HG02798 (cell line): ENCODE data around the gene MRPL21.

Experiments
- ATAC-seq: cut with Tn5 transposase; IDR thresholded peaks from one replicate; pipeline ENCODE4 v1.9.1; 2021; ENCODE audit warnings: mild to moderate bottlenecking; ENCODE audit not compliant: unreplicated experiment, poor library complexity

The MRPL21 gene

DNA sequence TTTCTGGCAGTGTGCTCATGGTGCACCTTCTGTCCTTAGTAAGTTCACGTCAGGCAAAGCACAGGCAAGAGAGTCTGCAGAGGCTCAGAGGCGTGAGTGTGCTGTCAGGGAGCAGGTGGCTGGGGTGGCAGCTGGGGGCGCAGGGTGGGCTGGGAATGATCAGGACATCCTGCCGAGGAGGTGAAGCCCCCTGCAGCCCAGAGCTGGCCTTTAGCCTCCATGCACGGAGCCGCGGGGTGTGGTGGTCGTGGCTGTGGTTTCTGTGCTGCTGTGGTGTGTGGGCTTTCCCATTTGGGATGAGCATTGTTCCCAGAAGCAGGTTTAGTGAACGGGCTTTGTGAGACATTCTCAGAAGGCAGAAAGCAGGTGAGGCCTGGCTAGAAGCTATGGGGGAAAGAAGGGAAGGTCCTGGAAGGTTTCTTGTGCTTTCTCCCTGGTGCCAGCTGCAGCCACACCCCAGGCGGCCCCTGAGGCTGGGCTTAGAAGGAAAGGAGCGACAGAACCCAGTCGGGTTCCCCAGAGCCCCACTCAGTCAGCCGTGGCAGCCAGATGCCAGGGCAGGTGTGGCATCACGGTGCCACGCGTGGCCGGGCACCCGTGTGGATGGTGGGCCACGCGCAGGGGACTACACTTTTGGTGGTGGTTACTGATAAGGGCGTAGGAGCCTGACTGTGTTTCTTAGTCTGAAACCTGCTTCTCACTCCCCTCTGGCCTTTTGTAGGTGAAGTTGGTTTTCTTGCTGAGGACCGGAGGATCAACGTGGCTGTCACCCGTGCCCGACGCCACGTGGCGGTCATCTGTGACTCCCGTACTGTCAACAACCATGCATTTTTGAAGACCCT, 32.1 kb upstream of the MRPL21 start:
- no peak for ATAC-seq

DNA sequence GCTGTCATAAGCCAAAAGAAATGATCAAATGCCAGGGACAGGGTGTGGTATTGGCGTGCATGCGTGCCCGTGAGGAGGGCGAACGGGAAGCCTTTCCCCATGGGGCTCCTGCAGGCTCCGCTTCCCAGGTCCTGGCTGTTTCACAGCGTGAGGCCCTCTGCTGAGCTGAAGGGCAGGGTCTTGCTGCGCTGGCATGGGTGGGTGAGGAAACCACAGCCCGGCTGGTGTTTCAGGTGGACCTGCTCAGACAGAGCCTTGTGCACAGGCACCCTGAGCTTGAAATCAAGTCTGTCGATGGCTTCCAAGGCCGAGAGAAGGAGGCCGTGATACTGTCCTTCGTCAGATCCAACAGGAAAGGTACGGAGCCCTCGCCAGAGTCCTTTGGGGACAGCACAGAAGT, 31.4 kb upstream of the MRPL21 start:
- ATAC-seq: no peak

DNA sequence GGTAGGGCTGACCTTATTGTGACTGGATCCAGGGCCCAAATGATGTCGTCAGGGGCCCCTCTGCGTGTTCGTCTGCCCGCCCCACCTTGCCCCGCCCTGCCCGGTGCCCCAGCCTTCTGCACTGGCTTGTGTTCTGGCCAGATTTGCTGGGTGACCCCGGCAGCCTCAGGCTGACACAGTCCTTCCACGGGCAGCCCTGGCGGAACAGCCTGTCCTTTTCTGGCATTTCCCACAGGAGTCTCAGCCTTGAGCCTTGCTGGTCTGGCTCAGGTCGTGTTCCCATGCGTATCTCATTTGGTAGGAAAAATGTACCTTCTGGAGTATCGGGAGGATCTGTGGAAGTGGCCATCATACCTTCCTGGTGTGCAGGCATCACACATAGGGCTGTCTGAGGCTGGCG, 31.0 kb upstream of the MRPL21 start:
- ATAC-seq: no peak

DNA sequence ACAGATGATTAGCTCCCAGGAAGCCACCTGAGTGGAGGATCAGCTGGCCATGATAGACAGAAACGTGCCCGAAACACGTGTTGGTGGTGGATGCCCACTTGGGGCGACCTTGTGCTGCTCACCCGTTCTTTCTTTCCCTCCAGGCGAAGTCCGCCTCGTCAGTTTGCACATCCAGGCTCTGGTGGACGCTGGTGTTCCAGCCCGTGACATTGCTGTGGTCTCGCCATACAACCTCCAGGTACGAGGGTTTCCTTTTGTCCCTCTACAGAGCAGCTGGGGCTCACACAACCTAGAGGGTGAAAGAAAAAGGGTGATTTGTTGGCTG, 30.7 kb upstream of the MRPL21 start:
- ATAC-seq: no peak

DNA sequence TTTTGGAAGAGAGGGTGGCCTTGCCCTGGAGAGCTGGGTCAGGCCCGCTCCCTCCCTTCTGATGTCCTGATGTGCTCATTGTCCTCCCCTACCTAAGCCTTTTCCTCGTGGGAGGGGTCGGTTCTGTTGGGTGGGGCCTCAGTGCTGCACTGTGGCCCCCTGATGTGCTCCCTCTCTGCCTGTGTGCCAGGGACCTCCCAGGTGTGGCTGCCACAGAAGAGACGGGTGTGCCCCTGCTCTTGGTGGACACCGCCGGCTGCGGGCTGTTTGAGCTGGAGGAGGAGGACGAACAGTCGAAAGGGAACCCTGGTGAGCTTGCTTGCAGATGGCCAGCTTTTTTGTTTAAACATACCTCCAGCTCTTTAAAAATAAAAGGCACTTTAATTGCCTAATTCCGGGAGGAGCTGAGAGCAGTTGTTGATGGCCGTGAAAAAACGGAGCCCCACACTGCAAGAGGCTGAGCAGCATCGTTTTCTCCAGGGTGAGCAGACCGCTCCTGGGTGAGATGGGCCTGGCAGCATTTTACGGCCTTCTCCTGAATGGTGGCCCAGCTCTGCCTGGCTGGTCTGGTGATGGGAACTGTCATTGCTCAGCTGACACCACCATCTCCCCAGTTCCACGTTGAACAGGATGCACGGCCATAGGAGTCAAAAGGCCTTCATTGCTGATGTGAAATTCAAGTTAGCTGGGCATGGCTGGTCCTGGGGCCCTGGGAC, 30.1 kb upstream of the MRPL21 start:
- no peak for ATAC-seq

DNA sequence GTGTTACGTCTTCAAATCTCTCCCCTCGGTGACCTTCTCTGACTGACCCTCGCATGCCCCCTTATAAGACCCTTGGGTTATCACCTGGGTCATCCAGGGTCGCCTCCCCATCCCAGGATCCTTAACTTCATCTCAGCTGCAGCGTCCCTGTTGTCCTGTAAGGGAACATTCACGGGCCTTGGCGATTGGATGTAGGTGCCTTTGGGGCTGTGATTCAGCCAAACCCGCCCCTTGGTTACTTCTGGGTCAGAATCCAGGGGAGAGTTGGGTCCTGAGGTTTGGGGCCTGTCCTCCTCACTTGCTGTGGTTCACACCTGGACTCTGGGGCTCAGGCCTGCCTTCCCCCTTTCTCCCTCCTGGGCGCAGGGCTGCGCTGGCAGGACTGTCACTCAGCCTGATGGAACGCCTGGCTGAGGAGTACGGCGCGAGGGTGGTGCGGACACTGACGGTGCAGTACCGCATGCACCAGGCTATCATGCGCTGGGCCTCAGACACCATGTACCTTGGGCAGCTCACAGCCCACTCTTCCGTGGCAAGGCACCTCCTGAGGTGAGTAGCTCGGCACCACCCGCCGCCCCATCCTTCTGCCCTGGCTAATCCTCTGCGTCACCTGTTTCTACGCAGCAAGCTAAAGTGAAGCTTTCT, 29.4 kb upstream of the MRPL21 start:
- ATAC-seq: no peak

DNA sequence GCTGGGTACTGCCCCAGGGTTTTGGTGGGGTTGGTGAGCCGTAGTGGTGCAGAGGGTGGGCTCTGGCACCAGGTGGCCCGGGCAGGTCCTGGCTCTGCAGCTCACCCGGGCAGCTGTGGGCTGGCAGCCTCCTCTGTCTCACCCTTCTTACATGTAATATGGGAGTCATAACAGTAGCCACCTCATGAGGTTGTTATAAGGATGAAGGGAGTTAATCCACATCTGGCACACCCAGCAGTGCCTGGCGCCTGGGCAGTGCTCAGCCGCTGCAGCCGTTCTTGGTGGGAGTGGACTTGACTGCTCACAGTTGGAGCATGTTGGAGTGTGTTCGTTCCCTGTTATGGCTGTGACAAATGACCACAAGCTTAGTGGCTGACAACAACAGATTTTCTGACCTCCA, 28.7 kb upstream of the MRPL21 start:
- no peak for ATAC-seq

DNA sequence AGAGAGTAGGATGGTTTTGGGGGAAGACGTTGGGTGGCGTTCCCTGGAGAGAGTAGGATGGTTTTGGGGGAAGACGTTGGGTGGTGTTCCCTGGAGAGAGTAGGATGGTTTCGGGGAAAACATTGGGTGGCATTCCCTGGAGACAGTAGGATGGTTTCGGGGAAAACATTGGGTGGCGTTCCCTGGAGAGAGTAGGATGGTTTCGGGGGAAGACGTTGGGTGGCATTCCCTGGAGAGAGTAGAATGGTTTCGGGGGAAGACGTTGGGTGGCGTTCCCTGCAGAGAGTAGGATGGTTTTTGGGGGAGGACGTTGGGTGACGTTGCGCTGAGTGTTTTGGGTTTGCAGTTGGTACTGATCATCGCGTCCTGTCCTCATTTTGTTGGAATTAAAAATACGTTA, 28.3 kb upstream of the MRPL21 start:
- ATAC-seq: no peak

DNA sequence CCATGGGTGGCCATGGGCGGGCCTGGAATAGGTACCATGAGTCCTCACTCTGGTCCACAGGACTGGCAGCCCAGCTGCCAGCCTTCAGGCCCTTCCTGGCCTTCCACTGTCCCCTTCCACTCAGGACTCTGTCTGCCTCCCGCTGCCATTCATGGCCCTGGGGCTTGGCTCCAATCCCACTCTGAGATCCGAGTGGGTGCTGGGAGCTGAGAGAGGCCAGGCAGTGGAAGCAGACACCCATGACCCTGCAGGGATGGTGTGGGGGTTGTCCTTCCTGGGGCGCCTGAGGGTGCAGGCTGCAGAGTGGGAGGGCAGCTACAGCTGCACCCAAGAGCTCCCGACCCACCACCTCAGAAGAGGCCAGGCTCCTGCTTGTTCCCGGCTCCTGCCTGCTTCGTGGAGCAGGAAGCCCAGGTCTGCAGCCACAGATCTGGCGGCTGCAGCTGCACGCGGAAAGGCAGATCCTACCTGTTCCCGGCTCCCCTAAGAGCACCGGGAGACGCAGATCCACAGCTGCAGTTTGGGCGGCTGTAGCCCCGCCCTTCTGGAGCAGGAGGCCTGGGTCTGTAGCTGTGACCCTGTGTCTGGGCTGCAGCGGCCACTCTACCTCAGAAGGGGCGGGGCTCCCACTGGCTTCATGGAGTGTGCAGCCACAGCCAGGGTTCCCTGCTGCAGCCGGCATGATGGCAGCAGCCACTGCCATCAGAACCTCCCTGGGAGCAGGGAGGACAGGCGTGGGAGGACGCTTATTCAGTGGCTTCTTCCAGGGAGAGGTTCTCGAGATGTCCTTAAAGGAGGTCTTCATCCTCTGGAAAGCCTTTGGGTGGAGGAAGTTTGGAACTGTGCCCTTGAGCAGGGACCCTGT, 27.6 kb upstream of the MRPL21 start:
- ATAC-seq: no peak

DNA sequence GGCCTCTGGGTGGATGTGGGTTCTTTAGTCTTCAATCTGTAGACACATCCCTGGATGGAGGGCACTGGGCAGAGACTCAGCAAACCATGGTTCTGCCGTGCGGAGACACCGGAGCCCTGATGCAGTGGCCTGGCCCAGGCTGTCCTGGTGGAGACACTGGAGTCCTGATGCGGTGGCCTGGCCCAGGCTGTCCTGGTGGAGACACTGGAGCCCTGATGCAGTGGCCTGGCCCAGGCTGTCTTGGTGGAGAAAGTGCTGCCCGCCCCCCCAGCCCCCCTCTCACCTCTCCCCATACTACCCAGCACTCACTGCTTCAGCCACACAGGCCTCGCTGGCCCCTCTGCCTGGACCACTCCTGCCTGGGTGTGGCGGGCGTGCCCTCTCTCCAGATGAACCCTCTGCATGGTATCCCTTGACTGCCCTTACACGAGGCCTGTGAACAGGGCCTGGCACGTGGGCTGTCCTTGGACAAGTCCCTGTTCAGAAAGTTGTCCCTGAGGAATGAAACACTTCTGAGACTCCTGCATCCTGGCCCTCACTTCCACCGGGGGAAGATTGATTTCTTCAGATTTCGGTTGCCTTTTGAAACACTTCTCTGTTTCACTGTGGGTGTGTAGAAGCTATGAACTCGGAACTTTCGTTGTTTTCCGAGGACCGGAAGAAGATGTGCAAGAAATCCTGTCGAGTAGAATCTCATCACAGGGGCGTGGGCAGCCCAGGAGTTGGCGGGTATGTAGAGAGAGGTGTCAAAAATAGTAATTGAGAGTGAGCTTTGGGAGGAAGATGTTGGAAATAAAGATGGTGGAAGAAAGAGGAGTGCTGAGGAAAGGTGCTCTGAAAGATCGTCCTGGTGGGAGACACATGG, 26.3 kb upstream of the MRPL21 start:
- ATAC-seq: no peak

DNA sequence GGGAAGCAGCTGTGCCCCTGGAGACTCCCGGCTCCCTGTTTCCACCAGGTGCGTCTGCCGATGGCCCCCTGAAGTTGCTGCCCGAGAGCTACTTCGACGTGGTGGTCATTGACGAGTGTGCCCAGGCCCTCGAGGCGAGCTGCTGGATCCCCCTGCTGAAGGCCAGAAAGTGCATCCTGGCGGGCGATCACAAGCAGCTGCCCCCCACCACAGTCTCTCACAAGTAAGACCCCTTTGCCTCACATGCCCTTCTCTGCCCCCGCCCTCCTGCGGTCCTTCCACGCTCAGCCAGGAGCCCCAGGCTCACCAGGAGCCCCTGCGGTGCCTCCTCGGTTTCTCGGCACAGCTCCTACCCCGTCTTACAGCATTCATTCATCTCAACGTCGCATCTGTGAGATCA, 25.5 kb upstream of the MRPL21 start:
- no peak for ATAC-seq

DNA sequence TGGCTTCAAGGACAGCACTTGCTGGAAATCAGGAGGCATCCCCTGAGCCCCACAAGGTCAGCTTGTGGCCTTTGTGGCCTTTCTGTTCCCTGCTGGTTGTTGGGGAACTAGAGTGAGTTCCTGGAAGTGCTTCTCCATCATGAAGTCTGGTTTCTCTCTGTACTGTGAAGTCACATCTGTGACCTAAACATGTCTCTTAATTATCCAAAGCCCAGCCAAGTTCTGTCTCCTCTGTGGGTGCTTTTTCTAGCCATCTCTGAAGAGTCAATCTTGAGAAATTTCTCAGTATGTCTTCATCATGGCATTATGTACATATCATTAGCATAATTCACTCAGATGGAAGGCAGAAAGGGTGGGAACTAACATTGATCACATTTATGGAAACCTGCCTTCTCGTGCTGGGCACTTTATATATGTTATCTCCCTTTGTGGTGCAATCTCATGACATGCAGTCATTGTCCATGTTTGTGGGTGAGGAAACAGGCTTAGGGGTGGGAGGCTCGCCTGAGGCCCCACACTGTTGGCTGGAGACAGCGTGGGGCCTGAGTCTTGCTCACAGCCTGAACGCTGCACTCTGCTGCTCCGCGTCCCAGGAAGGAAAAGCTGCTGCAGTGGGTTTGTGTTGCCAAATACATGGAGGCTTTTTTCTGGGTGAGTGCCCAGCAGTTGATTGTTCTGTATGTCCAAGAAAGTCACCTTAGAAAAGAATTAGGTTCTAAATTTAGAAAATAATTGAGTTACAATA, 24.7 kb upstream of the MRPL21 start:
- no peak for ATAC-seq

DNA sequence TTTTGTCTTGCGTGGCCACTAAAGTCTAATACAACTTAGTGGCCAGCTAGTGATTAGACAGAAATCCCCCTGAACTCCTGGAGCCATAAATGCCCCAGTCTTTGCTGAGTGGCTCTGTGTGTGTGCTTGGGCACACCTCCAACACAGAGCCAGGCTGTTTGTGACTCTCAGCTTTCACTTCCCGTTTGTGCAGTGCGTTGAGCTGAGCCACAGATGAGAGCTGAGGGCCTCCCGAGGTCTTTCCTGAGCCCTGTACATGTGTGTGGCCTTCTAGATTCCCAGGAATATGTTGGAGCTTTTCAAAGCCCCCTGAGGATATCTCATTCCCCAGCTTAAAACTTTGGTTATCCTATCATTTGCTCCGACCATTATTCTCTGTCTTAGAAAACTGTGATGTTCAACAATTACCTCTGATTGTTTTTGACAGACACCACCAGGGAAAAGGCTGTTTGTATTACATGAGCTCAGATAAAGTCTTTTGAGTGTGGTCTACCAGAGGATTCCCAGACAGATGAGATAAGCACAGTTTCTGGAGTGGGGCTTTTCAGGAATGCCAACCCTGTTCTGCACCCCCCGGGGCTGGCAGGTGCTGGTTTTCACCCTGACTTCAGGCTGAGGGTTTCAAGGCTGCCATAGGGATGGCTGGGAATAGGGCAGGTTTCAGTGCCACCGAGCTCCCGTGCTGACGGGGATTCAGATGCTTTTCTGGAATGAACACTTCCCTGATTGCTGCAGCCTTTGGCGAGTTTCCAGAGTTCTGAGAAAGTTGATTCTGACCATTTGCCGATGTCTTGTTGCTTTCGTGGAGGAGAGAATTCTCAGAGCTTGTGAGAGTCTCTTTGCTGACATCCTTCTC, 23.9 kb upstream of the MRPL21 start:
- ATAC-seq: peak; percentile 53

DNA sequence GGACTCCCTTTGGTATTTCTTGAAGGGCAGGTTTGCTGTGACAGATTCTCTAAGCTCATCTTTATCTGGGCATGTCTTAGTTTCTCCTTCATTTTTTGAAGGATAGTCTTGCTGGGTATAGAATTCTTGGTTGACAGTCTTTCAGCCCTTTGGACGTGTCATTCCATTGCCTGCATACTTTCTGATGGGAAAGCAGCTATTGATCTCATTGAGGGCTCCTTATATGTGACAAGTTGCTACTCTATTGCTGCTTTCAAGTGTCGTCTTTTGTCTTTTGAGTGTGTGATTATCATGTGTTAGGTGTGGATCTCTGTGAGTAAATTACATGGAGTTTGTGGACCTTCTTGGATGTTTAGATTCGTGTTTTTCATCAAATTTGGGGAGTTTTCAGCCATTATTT, 22.0 kb upstream of the MRPL21 start:
- no peak for ATAC-seq

DNA sequence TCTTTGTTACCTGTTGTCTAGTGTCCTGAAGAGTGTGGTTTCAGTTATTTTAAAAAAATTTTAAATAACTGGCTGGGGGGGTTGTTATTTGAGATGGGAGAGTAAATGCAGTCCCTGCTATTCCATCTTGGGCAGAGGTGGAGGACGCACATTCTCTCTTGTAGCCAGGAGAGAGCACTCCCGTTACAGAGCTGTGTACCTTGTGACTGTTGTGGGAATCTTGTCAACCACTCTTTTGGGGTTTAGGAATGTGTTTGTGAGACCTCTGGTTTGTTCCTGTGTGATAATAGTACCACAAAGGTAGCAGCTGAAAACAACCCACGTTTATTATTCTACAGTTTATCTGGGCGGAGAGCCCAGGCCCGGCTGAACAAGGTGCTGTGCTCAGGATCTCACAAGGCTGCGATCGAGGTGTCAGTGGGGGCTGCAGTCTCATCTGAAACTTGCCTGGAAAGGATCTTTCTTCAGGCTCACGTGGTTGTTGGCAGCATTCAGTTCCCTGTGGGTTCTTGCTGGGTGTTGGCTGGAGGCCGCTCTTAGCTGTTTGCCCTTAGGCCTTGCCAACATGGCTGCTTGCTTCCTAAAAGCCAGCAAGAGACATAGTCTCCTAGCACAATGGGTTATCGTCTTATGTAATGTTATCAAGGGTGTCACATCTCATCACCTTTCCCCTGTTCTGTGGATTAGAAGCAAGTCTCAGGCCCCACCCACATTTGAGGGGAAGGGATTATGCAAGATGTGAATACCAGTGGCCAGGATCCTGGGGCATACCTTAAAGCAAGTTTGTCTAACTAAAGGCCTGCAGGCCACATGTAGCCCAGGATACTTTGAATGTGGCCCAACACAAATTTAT, 20.7 kb upstream of the MRPL21 start:
- no peak for ATAC-seq

DNA sequence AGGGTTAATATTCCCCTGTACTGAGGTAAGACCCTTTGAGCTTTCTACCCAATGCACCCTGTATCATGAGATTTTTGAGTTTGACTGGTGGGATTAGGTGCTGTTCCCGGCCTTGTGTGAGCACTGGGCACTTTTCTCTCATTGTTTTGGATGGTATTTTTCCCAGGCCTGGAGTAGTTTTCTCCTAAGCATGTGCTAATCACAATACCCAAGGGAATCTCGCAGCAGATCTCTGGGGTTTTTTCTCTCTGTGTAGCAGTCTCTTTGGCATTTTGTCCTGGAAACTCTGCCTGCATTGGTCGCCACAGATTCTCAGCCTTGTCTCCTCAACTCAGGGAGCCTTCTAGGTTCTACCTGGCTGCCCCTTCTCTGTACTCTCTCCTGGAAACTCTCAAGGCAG, 20.0 kb upstream of the MRPL21 start:
- ATAC-seq: no peak

DNA sequence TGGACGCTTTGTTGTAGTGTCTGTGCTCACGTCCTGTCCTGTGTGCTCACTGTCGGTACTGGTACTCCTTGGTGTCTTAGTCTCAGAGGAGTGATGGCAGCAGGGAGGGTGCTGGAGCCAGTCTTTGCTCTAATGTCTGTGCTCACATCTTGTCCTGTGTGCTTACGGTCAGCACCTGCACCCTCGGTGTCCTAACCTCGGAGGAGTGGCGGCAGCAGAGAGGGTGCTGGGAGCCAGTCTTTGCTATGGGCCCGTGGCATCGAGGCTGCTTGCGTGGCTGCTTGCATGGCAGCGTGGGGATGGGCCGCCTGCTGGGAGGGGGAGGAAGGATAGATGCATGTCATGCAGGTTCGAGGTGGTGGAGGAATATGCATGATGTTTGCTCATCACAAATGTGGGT, 12.8 kb upstream of the MRPL21 start:
- ATAC-seq: no peak
